Activated T-cell treated with anti-CD3 and anti-CD28 coated beads for 4 hours (primary cell): Measurements from ENCODE around the gene NSD1.

Source experiments
- DNase-seq: peaks from one replicate; pipeline ENCODE4 v3.0.0-alpha.2; 2020

Gene NSD1

DNA sequence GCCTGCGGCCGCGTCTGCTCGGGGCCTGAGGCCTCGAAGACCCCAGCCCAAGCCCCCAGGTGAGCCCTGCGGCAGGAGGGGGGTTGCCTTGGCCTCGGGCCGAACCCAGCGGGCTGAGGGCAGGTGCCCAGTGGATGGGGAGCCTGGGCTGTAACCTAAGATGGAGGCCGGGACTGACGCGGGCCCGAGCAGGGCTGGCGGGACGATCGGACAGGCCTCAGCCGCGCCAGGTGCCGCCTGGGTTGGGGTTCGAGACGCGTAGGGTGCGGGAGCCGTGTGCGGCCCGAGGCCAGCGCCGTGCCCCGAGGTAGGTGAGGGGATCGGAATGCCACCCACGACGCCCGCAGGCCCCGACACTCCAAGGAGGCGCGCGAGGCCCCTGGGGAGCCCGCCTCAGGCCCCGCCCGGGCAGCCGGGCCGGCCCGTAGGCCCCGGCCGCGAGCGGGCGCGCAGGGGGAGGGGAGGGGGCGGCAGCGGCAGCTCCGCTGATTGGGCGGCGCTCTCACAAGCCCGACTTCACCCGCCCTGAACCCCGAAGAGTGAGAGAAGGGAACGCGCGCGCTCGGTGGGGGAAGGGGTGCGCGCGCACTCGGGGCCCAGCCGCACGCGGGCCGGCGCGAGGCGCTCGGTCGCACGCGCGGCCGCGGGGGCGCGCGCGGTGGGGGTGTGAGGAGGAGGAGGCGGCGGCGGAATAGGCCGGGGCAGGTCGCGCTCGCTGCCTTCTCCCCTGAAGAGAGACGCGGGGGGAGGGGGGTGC lies at the start of gene NSD1:
NSD1 (plus strand) TSS at position 678 of the 757 bp plus-strand sequence. CDS start 1,331 bp downstream, outside the sequence.
- peak; percentile 84 for DNase-seq

DNA sequence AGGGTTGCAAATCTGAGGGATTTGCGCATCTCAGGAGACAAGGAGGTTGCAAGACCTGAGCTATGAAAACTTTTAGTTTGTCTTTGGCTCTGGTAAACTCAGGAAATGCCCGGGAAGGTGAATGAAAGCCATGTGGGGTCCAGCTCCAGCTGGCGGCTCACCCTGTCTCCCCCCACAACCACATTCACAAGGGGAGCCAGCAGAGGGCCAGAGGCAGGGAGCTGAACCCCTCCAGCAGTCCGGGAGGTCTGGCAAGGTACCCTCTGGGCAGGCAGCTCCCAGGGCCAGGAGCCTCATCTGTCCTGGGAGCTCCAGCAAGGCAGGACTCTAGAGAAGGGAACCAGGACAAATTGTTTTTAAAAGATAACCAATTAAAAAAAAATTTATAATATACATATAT lies 49.4 kb upstream of the NSD1 start:
- DNase-seq = no peak

DNA sequence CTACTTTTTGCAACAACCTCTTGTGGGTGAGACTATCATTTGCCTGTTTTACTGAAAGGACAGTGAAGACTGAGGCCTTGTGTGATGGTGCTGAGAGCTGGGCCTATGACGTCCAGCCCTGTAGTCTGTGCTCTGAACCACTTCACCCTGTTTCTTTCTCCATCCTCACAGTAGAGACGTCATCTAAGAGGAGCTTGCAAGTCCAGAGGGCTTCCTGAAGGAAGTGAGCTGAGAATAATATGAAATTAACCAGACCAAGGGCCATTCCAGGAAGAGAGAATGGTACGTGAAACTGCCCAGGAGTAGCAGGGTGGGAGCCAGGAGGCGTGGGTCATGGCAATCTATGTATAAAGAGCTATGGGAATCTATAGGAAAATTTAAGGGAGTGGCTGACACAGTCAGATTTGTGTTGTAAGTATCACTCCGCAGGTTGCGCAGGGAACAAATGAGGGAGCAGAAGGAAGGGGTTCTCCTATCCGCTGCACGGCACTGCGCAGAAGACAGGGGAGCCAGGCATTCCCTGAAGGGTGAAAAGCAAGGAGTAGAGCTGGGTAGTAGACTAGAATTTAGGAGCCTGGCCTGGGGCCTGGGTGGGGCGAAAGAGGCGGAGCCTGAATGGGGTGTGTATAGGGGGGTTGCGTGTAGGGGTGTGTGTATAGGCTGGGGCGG lies 47.5 kb upstream of the NSD1 start:
- no peak for DNase-seq

GRCh38 chr5:177086654-177087397 lies 46.7 kb upstream of the NSD1 start, which contains the start of gene FGFR4:
Gene FGFR4, plus strand, starts transcription at chr5:177086915. Its CDS starts 2,688 bp downstream, at chr5:177089603.
- DNase-seq = peak; percentile 45

DNA sequence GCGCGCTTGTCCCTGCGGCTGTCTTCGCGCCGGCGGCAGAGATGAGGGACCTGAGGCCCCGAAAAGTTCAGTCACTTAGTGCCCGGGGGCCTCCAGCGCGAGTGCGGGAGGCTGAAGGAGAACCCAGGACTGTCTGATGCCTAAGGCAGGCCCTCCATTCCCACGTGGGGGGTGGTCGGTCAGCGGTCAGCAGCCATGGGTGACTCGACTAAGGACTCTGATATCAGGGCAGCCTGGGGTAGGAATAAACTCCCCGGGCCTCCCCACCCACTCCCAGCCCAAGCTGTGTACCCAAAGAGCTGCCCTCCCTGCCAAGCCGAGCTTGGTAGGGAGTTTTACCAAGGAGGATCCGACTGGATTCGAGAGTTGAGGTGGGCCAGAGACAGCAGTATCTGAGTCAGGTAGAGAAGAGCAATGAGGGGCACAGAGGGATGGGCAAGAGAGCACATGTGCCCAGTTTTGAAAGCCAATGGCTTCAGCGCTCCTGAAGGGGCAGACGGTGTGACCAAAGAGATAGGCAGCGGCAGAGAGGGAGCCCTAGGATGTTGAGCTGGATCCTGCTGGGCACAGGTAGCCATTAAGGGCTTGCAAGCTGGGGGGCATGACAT lies 46.1 kb upstream of the NSD1 start:
- DNase-seq = no peak

DNA sequence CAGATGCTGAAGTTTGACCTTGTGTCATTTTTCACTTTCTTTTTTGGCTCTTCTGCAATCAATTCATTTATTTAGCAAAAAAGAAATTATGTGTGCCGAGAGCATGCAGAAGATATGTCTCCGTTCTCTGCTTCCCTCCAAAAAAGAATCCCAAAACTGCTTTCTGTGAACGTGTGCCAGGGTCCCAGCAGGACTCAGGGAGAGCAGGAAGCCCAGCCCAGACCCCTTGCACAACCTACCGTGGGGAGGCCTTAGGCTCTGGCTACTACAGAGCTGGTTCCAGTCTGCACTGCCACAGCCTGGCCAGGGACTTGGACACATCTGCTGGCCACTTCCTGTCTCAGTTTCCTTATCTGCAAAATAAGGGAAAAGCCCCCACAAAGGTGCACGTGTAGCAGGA lies 44.4 kb upstream of the NSD1 start:
- DNase-seq = no peak

DNA sequence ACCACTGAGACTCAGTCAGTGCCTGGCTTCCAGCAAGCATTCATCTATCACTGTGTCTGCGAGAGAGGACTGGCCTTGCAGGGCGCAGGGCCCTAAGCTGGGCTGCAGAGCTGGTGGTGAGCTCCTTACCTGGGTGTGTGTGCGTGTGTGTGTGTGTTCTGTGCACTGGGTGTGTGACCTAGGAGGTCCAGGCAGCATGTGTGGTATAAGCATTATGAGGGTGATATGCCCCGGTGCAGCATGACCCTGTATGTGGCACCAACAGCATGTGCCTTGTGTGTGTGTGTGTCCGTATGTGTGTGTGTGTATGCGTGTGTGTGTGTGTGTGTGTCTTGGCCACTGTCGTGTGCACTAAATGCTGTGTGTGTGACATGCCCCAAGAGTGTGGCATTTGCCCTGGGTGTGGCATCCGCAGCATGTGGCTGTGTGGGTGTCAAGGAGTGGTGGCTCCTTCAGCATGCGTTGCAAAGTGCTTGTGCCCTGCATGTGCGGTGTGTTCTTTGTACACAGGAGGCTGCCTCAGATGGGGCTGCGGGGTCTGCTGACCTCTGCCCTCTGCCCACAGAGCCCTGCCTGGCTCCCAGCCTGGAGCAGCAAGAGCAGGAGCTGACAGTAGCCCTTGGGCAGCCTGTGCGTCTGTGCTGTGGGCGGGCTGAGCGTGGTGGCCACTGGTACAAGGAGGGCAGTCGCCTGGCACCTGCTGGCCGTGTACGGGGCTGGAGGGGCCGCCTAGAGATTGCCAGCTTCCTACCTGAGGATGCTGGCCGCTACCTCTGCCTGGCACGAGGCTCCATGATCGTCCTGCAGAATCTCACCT lies 43.5 kb upstream of the NSD1 start:
- no peak for DNase-seq

DNA sequence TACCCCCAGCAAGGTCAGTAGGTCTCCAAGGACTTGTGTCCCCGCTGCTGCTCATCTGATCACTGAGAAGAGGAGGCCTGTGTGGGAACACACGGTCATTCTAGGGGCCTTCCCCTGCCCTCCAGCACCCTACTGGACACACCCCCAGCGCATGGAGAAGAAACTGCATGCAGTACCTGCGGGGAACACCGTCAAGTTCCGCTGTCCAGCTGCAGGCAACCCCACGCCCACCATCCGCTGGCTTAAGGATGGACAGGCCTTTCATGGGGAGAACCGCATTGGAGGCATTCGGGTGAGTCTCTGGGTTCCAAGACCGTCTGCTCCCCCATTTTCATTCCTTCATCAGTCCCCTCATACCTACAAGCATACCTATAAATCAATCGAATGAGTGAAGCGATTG lies 42.8 kb upstream of the NSD1 start:
- no peak for DNase-seq

GRCh38 chr5:177091232-177091631 lies 42.3 kb upstream of the NSD1 start:
- DNase-seq = no peak

DNA sequence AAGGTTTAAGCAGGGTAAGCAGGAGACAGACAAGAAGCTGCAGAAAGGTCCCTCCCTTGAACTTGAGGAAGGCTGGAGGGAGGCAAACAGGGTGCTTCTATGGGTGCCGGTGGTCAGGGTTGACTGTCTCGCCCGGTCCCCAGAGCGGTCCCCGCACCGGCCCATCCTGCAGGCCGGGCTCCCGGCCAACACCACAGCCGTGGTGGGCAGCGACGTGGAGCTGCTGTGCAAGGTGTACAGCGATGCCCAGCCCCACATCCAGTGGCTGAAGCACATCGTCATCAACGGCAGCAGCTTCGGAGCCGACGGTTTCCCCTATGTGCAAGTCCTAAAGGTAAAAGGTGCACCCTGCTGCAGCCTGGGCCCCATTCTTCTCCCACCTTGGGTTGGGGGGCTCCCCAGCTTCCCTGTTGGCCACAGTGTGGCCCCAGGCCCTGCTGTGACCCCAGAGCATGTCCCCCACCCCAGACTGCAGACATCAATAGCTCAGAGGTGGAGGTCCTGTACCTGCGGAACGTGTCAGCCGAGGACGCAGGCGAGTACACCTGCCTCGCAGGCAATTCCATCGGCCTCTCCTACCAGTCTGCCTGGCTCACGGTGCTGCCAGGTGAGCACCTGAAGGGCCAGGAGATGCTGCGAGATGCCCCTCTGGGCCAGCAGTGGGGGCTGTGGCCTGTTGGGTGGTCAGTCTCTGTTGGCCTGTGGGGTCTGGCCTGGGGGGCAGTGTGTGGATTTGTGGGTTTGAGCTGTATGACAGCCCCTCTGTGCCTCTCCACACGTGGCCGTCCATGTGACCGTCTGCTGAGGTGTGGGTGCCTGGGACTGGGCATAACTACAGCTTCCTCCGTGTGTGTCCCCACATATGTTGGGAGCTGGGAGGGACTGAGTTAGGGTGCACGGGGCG lies 41.1 kb upstream of the NSD1 start:
- DNase-seq = no peak

DNA sequence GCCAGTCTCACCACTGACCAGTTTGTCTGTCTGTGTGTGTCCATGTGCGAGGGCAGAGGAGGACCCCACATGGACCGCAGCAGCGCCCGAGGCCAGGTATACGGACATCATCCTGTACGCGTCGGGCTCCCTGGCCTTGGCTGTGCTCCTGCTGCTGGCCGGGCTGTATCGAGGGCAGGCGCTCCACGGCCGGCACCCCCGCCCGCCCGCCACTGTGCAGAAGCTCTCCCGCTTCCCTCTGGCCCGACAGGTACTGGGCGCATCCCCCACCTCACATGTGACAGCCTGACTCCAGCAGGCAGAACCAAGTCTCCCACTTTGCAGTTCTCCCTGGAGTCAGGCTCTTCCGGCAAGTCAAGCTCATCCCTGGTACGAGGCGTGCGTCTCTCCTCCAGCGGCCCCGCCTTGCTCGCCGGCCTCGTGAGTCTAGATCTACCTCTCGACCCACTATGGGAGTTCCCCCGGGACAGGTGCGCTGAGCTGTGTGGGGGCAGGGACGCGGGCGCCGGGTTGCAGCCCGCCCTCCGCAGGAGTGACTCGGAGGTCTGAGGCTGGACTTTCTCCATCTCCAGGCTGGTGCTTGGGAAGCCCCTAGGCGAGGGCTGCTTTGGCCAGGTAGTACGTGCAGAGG lies 40.4 kb upstream of the NSD1 start:
- no peak for DNase-seq

GRCh38 chr5:177093803-177094202 lies 39.8 kb upstream of the NSD1 start:
- DNase-seq = no peak

DNA sequence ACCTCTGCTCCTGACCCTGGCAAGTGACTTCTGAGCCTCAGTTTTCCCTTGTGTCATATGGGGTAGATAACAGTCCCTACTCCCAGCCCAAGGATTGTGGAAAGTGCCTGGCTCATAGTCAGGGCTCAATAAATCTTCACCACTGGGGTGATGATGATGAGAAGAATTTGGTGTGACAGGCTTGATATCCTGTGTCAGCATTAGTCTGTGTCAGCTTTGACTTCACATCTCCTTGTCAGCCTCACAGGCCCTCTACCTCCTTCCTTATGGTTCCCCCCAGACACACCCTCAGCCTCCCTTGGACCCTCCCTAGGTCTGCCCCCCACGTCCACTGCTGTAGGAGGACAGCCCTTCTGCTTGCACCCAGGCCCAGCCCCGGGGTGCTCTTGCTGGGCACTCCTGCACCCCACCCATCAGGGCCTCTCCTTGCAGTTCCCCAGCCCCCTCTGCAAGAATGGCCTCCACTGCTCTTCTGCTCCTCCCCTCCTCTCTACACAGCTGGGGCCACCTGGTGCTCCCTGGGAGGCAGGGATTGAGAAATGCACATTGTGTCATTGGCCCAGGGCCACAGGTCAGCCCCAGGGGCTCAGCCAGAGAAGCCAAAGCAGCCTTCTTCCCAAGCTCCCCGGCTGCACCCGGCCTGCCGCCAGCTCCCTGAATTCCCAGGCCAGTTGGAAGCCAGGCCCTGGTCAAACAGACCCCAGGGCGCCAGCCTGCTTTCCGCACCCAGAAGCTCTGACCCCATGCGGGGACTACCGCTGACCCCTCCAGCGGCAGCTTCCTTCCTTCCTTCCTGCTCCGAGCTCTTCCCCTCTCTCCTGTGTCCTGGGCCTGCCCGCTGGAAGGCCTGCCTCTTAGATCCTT lies 39.1 kb upstream of the NSD1 start:
- no peak for DNase-seq

- no peak for DNase-seq
Measured at GRCh38 chr5:177095088-177095669, 38.4 kb upstream of the NSD1 start.

GRCh38 chr5:177096162-177097015 lies 37.2 kb upstream of the NSD1 start:
- no peak for DNase-seq

GRCh38 chr5:177097016-177097985 lies 36.3 kb upstream of the NSD1 start:
- no peak for DNase-seq

GRCh38 chr5:177098120-177098469 lies 35.5 kb upstream of the NSD1 start:
- no peak for DNase-seq
